HEK293 (cell line): Measurements from ENCODE around the gene FRMD8.

ENCODE experiments used
- ZNF26 ChIP-seq: fragments of 450-650 bp; formaldehyde crosslinking; IDR thresholded peaks from 2 replicates; pipeline ENCODE4 v1.5.1; 2016; ENCODE audit warnings: missing biosample characterization, missing genetic modification characterization
- ZNF791 ChIP-seq: fragments of 450-650 bp; formaldehyde crosslinking; IDR thresholded peaks from 2 replicates; pipeline ENCODE4 v1.5.1; 2016; ENCODE audit warnings: missing biosample characterization, missing genetic modification characterization
- TF ChIP-seq, protein P1 (sequence below): fragments of 450-650 bp; formaldehyde crosslinking; IDR thresholded peaks from 2 replicates; pipeline ENCODE4 v1.5.1; 2016; ENCODE audit warnings: missing biosample characterization, missing genetic modification characterization

GRCh38 chr11:65440831-65441499 lies 54.5 kb downstream of the FRMD8 start:
- TF ChIP-seq ZNF791 (tag by site-specific recombination), result no peak
- TF ChIP-seq ZNF26 (tag by site-specific recombination), result no peak
- TF ChIP-seq, protein P1, sequence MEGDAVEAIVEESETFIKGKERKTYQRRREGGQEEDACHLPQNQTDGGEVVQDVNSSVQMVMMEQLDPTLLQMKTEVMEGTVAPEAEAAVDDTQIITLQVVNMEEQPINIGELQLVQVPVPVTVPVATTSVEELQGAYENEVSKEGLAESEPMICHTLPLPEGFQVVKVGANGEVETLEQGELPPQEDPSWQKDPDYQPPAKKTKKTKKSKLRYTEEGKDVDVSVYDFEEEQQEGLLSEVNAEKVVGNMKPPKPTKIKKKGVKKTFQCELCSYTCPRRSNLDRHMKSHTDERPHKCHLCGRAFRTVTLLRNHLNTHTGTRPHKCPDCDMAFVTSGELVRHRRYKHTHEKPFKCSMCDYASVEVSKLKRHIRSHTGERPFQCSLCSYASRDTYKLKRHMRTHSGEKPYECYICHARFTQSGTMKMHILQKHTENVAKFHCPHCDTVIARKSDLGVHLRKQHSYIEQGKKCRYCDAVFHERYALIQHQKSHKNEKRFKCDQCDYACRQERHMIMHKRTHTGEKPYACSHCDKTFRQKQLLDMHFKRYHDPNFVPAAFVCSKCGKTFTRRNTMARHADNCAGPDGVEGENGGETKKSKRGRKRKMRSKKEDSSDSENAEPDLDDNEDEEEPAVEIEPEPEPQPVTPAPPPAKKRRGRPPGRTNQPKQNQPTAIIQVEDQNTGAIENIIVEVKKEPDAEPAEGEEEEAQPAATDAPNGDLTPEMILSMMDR (tag by site-specific recombination), result no peak
